BJ (cell line): ENCODE data around the gene PDE6H. TPM values are rescaled to one million over a fixed set of nuclear protein-coding genes. Genes with fewer than 3 reads are reported as not detected.
A peak's percentile ranks its signal among the peaks of the same experiment; 100 is the strongest.

ENCODE experiments used
- CTCF ChIA-PET: fragments of 350-600 bp; formaldehyde crosslinking; extraction: SDS; loops from one replicate; lab custom pipeline; 2021; ENCODE audit warnings: antibody characterized with exemption, inconsistent platforms; lab: Yijun Ruan, JAX
- POLR2A ChIA-PET: fragments of 300-600 bp; sonication (Branson Sonifier 250); formaldehyde crosslinking; extraction: SDS; loops from one replicate; lab custom pipeline; 2021; ENCODE audit warnings: antibody characterized with exemption; lab: Charles Lee
- DNase-seq: peaks from one replicate; pipeline ENCODE4 v3.0.0-alpha.2; 2011; ENCODE audit warnings: low read depth
- H3K27me3 ChIP-seq: 2 replicates; pipeline ENCODE4 v1.6.0; 2011; ENCODE audit warnings: low read length; ENCODE audit not compliant: control insufficient read depth, insufficient read depth
- H3K36me3 ChIP-seq: 2 replicates; pipeline ENCODE4 v1.5.1; 2011; ENCODE audit warnings: low read length; ENCODE audit not compliant: control insufficient read depth, insufficient read depth
- H3K4me3 ChIP-seq: 2 replicates; pipeline ENCODE4 v1.5.1; 2011; ENCODE audit warnings: low read depth, mild to moderate bottlenecking, control low read depth, low read length
- CTCF ChIP-seq: IDR thresholded peaks from 2 replicates; pipeline ENCODE4 v1.5.1; 2011; ENCODE audit warnings: low read depth, mild to moderate bottlenecking, control low read depth, inconsistent platforms, low read length, moderate library complexity; ENCODE audit not compliant: insufficient read depth
- polyA plus RNA-seq: library from polyadenylated mRNA; depleted of rRNA; stranded (reverse); fragments of >200 nt; gene quantifications from 2 replicates; pipeline ENCODE4 v1.2.3, GENCODE V29; 2011

The PDE6H gene
- polyA plus RNA-seq, 1 experiment, result not detected

GRCh38 chr12:14936224-14936861, 36.5 kb upstream of the PDE6H start:
- no peaks in the 10 kb centered on the region for H3K27me3 ChIP-seq
- CTCF ChIA-PET, result interaction anchor here (1.3 to 2.6 kb wide), 2 partner anchors 59 to 91 kb away, joined by 4 to 9 read pairs; no protein-coding TSS in a partner anchor
- POLR2A ChIA-PET, result no interaction called here
- H3K4me3 ChIP-seq, result no peak overlapping the region
- 0 out of 2 replicates have a peak, but pooled peaks have one; percentile 15 for TF ChIP-seq CTCF
- no peaks in the 10 kb centered on the region for H3K36me3 ChIP-seq
- DNase-seq, result no peak

GRCh38 chr12:14937014-14937413, 35.8 kb upstream of the PDE6H start:
- no peaks in the 10 kb centered on the region for H3K27me3 ChIP-seq
- TF ChIP-seq CTCF, result no peak
- ChIA-PET POLR2A (no interaction called here), CTCF (interaction anchor here (1.3 to 2.6 kb wide), 3 partner anchors 58 to 91 kb away, joined by 3 to 9 read pairs (median 4); no protein-coding TSS in a partner anchor)
- no peak for DNase-seq
- H3K36me3 ChIP-seq, result no peaks in the 10 kb centered on the region
- no peak overlapping the region for H3K4me3 ChIP-seq

GRCh38 chr12:14937689-14938088, 35.2 kb upstream of the PDE6H start:
- Histone ChIP-seq H3K27me3 (no peaks in the 10 kb centered on the region), H3K36me3 (no peaks in the 10 kb centered on the region), H3K4me3 (no peak overlapping the region)
- no peak for DNase-seq
- ChIA-PET CTCF (interaction anchor here (1.3 to 2.6 kb wide), 2 partner anchors 58 to 88 kb away, joined by 3 to 9 read pairs; no protein-coding TSS in a partner anchor), POLR2A (no interaction called here)
- TF ChIP-seq CTCF, result peak; percentile 8; the same call in 1 of the 2 replicates

GRCh38 chr12:14938301-14938700, 34.5 kb upstream of the PDE6H start, which contains the start of gene ERP27:
Gene ERP27, minus strand, starts transcription at chr12:14938537. Its CDS starts 29 bp downstream, at chr12:14938508.
- ChIA-PET POLR2A (no interaction called here), CTCF (interaction anchor here (1.3 to 2.6 kb wide), 3 partner anchors 10 to 89 kb away, joined by 3 to 9 read pairs (median 6); no protein-coding TSS in a partner anchor)
- Histone ChIP-seq H3K36me3 (no peaks in the 10 kb centered on the region), H3K4me3 (no peak within 1 kb of the TSS), H3K27me3 (no peaks in the 10 kb centered on the region)
- TF ChIP-seq CTCF, result no peak
- DNase-seq, result no peak

- CTCF ChIA-PET, result no interaction called here
- Histone ChIP-seq H3K4me3 (no peak overlapping the region), H3K27me3 (no peaks in the 10 kb centered on the region), H3K36me3 (no peaks in the 10 kb centered on the region)
- DNase-seq, result no peak
- no peak for TF ChIP-seq CTCF
- POLR2A ChIA-PET, result no interaction called here
These were observed 31.5 kb upstream of the PDE6H start for GRCh38 chr12:14941369-14941768.
